HL-60 (cell line): ENCODE results near the gene TMEM59.
"Not testable (repeated sequence)": the region's sequence is repeated elsewhere in the genome, so short reads cannot be mapped to it uniquely, and the experiment has no call there.

Experiments used
- CTCF ChIP-seq: IDR thresholded peaks from one replicate; pipeline ENCODE4 v1.5.1; 2011; ENCODE audit warnings: low read length, control low read depth, inconsistent platforms; ENCODE audit not compliant: insufficient read depth
- POLR2AphosphoS5 ChIP-seq: IDR thresholded peaks from 2 replicates; pipeline ENCODE4 v1.6.1; 2012; ENCODE audit warnings: low read depth
- REST ChIP-seq: IDR thresholded peaks from 2 replicates; pipeline ENCODE4 v1.6.1; 2012; ENCODE audit warnings: low read depth; ENCODE audit not compliant: insufficient replicate concordance

- TF ChIP-seq CTCF, POLR2AphosphoS5, REST: not testable (repeated sequence)
These were observed 41.7 kb upstream of the TMEM59 start for GRCh38 chr1:54094730-54095105.
